Stimulated activated CD8-positive, alpha-beta memory T cell treated with anti-CD3 and anti-CD28 coated beads, Interleukin-4, amount 100 ng/mL, for 4 hours (primary cell): ENCODE results near the gene ATP8B3.
A peak's percentile ranks its signal among the peaks of the same experiment; 100 is the strongest.

Experiments
- DNase-seq, 2 donors: peaks; one replicate each; pipeline ENCODE4 v3.0.0-alpha.2; 2020; ENCODE audit warnings: low read depth in 2 of 2, low spot score in 1 of 2

Gene ATP8B3

GRCh38 chr19:1836458-1837221 is 24.6 kb upstream of the ATP8B3 start:
- DNase-seq = no peak

GRCh38 chr19:1833540-1833939 is 21.5 kb upstream of the ATP8B3 start:
- DNase-seq = no peak

GRCh38 chr19:1832046-1832663 is 20.1 kb upstream of the ATP8B3 start:
- no peak for DNase-seq

GRCh38 chr19:1830978-1831377 is 18.9 kb upstream of the ATP8B3 start:
- no peak for DNase-seq

GRCh38 chr19:1830568-1830967 is 18.5 kb upstream of the ATP8B3 start:
- no peak for DNase-seq

- no peak for DNase-seq
Measured at GRCh38 chr19:1829958-1830357, 17.9 kb upstream of the ATP8B3 start.

GRCh38 chr19:1828279-1829238 is 16.5 kb upstream of the ATP8B3 start:
- DNase-seq = no peak

- DNase-seq = no peak
Measured at GRCh38 chr19:1827566-1828278, 15.6 kb upstream of the ATP8B3 start.

GRCh38 chr19:1826557-1827521 is 14.8 kb upstream of the ATP8B3 start:
- DNase-seq = no peak

GRCh38 chr19:1825909-1826556 is 14.0 kb upstream of the ATP8B3 start:
- peak; percentile 46 to 63 for DNase-seq

GRCh38 chr19:1824252-1824622 is 12.2 kb upstream of the ATP8B3 start:
- no peak for DNase-seq

GRCh38 chr19:1823539-1824251 is 11.6 kb upstream of the ATP8B3 start:
- no peak for DNase-seq

- DNase-seq = no peak
Measured at GRCh38 chr19:1823020-1823419, 10.9 kb upstream of the ATP8B3 start.

- no peak for DNase-seq
Measured at GRCh38 chr19:1822210-1822609, 10.1 kb upstream of the ATP8B3 start.

GRCh38 chr19:1819341-1820255 is 7.5 kb upstream of the ATP8B3 start:
- no peak for DNase-seq

GRCh38 chr19:1818549-1819195 is 6.6 kb upstream of the ATP8B3 start:
- no peak for DNase-seq

GRCh38 chr19:1817553-1818179 is 5.6 kb upstream of the ATP8B3 start:
- no peak for DNase-seq
